AG09309 (cell line): ENCODE data around the gene S100A7.

Experiments
- DNase-seq: peaks from one replicate; pipeline ENCODE4 v3.0.0-alpha.2; 2010; ENCODE audit warnings: low read depth
- H3K4me3 ChIP-seq: 2 replicates; pipeline ENCODE4 v1.5.1; 2011; ENCODE audit warnings: mild to moderate bottlenecking, low read depth, low read length, moderate library complexity; ENCODE audit not compliant: control insufficient read depth
- CTCF ChIP-seq: IDR thresholded peaks from 2 replicates; pipeline ENCODE4 v1.5.1; 2011; ENCODE audit warnings: mild to moderate bottlenecking, low read depth, low read length, inconsistent platforms; ENCODE audit not compliant: insufficient read depth, control insufficient read depth; ENCODE audit errors: missing control alignments

S100A7 gene

GRCh38 chr1:153460551-153460950 is at the start of gene S100A7:
Gene S100A7, minus strand, starts transcription at chr1:153460651. Its CDS starts 1,638 bp downstream, at chr1:153459013.
- no peak for DNase-seq
- H3K4me3 ChIP-seq: no peak within 1 kb of the TSS
- TF ChIP-seq CTCF: no peak

- TF ChIP-seq CTCF: peak; percentile 78
- no peak for DNase-seq
- H3K4me3 ChIP-seq: no peak overlapping the region
Measured at GRCh38 chr1:153509729-153510354, 49.4 kb upstream of the S100A7 start.

GRCh38 chr1:153509036-153509435 is 48.6 kb upstream of the S100A7 start:
- H3K4me3 ChIP-seq: no peak overlapping the region
- DNase-seq: no peak
- TF ChIP-seq CTCF: no peak

GRCh38 chr1:153507926-153508583 is 47.6 kb upstream of the S100A7 start:
- no peak for DNase-seq
- no peak for TF ChIP-seq CTCF
- H3K4me3 ChIP-seq: no peak overlapping the region

- no peak overlapping the region for H3K4me3 ChIP-seq
- no peak for TF ChIP-seq CTCF
- peak; percentile 50 for DNase-seq
Measured at GRCh38 chr1:153506831-153507413, 46.5 kb upstream of the S100A7 start.

- no peak for TF ChIP-seq CTCF
- DNase-seq: no peak
- no peak overlapping the region for H3K4me3 ChIP-seq
Measured at GRCh38 chr1:153506386-153506785, 45.9 kb upstream of the S100A7 start.
